Putamen (tissue), 1 donor: Measurements from ENCODE around the gene ZCCHC2.

Experiments
- DNase-seq: peaks from one replicate; pipeline ENCODE4 v3.0.0-alpha.2; 2016; ENCODE audit warnings: low spot score

Gene ZCCHC2

DNA sequence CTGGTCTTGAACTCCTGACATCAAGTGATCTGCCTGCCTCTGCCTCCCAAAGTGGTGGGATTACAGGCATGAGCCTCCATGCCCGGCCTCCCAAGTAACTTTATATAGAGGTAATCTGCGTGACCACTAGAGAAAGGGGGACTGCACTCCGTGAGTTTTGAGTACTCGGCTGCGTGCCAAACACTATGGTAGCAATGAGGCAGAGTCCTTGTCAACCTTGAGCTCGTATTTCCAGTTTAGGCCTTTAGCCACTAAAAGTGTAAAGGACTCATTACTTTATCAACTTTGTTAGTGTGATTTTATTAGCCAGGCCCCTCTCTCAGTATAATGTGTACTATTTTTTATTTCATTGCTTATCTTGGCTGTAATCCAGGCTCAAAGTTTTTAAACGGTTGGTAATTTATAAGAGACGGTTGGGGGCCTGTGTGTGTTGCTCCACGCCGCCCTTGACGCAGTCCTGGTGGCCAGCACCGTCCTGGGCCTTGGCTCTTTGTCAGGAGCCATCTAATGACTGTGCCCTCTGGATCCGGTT, 56.2 kb downstream of the ZCCHC2 start:
- no peak for DNase-seq

DNA sequence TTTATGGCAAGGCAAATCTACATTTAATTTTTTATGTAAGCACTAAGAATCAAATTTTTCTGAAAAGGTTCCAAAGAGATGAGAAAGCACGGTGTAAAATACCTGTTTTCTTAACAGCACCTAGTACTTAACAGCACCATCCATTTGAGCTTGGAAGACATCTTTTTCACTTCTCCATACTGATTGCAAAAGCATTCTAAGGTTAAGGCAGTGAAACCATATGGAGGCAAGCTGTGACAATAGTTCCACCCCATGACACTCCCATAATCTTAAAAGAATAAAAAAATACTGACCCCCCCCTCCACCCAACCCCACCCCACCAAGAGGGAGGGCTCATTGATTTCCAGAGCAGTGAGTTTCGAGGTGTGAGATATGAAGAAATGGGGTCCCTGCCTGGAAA, 60.6 kb downstream of the ZCCHC2 start:
- DNase-seq = no peak

DNA sequence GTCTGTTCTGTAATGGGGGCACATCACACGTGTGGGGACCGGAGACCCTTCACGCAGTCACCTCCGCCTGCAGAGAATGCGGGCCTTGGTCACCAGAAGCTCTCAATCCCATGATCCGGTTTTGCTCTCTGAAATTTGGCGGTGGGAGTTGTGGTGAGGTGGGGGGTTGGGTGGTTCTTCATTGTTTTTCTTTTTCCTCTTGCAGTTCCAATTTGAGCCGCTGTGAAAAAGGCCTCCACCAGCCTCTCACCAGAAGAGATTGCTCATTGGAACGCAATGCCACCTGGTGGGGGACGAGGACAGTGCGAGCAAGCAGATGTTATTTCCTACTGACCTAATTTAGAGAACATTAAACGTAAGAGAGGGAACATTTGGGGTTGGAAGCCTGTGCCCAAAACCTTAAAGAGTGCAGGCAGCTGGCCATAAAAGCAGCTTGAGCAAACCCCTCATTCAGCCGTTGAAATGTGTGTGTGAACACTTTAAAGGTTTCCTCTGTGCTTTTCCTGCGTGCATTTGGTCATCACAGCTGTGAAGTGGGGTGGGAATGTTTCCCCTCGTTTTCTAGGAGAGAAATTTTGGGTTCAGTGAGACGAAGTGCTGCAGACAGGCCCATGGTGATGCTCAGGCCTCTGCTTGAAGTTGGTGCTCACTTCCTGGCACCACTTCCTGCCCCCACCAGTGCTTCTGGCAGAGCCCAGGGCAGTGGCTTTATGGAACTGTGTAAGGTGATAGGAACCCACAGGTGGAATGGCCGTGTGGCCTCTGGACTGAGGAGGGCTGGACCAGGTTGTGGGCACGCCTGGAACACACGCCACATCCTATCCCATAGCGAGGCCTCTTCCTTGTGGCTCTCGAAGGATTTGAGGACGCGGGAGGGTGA, 61.7 kb downstream of the ZCCHC2 start:
- peak; percentile 84 for DNase-seq

DNA sequence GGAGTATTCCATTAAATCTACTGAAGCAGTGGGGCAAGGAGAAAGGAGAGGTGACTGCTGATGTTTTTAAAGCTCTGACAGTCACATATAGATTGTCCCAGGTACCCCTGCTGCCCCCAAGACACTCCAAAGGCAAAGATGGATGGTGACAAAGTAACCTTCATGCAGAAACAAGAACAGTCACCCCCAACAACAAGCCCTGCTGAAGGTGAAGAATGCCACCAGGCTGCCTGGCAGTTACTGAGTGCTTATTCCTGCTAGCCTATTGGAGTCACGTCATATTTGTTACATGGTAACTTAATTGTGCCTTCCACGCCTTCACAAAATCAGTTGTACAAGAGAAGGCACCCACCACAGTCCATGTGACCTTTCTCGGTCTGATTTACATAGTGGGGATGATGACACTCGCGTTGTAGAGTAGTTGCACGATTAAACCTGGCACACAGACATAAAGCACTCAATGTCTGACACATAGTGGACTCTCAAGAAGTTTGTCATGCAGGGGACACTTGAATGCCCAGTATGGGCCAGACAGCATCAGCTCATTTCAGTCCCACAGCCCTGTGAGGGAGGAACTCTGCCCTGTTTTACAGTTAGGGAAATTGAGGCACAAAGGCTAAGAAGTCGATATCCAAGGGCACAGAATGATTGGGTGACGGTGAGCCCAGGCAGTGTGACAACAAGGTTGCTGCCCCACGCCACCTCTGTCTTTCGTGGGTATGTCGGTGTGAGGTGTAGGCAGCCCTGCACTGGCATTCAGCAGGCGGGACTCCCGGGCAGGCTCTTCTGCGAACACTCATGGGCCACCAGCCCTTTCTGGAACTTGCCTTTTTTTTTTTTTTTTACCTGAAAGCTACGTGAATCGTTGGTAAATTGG, 62.7 kb downstream of the ZCCHC2 start:
- DNase-seq = no peak

DNA sequence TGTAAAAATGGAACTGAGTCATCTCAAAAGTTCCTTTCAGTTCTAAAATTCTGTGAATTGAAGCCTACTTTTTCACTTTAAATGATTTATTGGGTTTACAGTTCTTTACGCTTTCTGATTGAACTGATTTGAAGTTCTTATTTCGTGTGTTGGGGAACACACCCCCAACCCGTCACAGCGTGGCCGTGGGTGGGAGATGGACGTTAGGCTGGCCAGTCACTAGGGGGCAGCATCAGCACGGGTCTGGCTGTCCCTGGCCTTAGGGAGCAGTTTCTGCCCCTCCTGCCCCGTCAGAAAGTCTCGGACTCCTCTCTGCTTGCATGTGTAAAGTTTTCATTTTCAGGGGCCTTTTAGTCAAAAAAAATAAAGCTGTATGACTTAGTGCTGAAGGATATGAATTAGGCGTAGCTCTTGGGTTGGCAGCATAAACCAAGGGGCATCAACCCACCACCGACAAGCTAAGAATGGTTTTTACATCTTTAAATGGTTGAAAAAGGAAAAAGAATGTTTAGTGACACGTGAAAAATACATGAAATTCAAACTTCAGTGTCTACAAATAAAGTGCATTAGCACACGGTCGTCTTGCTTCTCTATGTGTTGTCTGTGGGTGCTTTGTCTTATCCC, 63.4 kb downstream of the ZCCHC2 start:
- DNase-seq = peak; percentile 81

DNA sequence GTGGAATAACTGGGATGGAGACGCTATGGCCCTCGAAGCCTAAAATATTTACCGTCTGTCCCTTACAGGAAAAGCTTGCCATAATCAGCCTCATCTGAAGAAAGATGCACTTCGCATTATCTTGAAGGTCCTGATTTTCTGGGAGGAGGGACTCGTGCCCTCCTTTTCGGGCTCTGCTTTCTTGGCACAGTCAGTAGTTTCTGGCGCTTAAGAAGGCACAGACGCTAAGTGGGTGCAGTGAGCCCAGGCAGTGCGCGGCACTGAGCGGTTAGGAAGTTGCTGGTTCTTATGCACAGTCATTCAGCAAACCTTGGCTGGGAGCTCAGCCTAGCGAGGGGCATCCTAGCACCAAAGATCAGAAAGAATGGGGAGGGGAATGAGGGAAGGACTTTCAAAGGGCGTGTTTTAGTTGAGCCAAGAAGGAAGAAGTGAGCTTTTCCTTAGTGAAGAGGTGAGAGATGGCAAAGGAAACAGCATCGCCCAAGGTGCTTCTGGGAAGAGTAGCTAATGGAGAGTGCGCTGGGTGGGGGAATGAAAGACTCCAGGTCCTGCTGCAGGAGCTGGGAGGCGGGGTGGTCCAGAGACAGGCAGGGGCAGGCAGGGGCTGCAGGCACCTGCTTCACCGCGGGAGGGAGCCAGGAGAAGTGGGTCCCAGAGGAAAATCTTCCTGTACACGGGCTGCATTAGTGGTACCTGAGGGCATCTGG, 64.1 kb downstream of the ZCCHC2 start:
- DNase-seq = no peak

DNA sequence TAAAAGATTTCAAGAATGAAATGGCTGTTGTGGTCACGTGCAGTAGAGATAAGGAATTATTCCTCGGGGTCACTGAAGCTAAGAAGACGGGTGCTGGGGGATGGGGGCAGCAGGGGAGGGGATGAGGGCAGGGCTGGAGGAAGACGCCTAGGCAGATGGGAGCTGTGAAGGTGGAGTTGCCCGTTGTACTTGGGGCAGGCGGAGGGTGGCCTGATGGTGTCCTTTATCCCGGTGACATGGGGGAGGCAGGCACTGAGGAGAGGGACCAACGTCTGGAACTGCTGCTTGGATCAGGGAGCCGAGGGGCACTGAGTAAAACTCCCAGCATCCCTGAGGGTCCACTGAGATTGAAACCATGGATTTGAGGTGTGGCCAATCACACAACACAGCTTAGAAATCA, 64.9 kb downstream of the ZCCHC2 start:
- DNase-seq = no peak

DNA sequence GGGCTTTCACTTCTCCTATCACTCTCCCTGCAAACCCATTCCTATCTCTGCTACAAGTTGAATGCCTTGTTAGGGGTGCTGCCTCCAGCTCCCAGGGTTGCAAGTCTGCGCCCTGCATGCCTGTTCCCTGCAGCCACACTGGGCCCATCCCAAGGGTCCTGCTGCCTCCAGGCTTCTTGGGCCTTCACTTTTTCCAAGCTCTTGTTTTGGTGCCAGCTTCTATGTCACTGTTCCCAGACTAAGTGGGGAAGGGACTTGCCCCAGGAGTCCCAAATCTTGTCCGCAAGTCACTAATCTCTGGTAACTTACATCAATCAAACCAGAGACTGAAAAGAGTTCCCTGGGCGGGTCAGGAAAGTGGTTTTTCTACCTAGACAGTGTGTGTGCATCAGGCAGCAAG, 65.4 kb downstream of the ZCCHC2 start:
- no peak for DNase-seq

DNA sequence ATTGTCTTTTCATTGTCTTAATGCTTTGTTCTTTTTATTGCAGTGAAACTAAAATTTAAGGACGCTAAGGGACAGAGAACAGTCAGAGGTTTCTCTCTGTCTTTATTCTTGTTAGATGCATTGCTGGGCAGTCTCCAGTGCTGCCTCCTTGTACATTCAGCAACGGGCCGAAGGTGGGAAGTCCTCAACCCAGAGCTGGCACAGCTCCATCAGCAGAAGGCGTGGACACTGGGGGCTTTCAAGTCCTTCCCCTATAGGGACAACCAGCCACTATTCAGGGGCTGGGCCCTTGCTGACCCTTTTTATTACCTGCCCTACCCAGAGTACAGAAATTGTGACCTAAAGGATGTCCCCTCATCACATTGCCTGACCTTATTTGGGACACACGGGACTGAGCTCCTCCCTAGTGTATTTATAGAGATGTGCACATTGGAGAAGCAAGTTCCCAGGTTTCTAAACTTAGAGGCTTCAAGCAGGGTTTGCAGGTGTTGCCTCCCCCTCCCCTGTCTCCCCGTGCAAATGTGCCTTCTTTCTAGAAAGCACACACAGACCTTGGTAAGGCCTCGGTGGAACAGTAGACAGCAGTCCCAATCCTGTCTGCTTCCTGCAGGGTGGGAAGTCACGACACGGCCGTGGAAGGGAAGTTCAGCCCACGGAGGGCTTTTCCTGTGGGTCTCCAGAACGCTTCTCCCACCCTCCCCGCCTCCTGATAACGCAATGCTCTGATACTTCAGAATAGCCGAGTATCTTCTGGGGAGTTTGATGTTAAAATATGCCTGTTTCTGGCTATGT, 68.2 kb downstream of the ZCCHC2 start:
- no peak for DNase-seq

DNA sequence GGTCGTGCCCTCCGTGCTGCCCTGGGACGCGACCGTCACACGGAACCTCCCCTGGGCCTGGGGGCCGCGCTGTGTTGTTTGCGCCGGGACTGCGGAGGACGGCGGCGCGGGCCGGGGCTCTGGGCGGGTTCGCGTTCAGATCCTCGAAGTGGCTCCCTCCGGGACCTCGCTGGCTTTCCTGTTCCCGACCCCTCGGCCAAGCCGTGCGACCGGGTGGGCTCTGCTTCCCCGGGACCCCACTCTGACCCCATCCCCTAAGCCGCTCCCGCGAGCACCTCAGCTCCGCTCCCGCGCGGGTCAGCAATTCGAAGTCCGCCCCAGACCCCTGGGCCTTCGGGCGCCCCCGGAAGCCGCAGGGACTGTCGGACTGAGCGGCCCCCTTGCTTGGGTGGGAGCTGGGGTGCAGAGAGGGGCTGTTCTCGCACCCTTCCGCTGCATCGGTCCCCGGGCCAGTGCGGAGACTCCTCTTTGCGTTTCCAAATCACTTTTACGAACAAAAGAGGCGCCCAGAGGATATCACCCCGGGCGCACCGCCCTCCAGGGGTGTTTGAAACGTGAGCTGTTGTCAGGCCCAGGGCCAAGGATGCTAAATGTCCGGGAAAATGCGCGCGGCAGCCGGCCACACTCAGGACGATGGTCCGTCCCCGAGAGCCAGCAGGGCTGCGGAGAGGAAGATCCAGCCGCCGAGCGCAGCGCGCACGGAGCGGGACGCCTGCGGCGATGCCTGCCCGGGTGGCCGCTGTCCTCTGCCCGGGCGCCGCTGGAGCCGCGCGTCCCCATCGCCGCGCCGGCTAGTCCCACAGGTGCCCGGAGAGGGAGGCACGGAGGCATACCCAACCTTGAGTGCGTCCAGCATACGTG, 73.5 kb downstream of the ZCCHC2 start:
- no peak for DNase-seq

DNA sequence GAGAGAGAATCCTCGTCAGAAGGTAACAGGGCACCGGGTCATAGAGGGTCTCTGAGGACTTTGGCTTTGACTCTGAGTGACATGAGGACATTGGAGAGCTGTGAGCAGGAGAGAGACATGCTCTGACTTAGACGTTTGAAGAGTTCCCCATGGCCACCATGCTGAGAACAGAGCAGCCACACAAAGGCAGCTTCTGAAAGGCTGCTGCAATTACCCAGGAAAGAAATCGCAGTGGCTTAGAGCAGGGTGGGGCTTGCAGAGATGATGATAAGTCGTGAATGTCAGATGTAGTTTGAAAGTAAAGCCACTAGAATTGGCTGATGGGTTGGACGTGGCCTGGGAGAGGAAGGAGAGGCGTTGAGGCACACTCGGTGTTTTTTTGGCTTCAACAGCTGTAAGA, 79.0 kb downstream of the ZCCHC2 start:
- no peak for DNase-seq

DNA sequence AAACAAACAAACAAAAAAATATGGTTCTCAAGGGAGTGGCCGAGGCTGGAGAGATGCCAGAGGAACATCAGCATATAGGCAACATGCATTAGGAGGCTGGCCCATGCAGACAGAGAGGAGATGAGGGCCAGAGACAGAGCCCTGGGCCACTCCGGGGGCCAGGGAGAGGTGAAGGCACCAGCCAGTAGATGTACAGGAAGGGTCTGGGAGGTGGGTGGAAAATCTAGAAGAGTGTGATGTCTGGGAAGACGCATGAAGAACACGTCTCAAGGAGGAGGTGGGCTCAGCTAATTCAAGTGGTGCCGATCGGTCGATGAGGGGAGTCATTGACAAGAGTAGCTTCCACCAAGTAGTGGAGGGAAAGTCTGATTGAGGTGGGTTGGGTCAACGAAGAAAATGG, 79.9 kb downstream of the ZCCHC2 start:
- no peak for DNase-seq

DNA sequence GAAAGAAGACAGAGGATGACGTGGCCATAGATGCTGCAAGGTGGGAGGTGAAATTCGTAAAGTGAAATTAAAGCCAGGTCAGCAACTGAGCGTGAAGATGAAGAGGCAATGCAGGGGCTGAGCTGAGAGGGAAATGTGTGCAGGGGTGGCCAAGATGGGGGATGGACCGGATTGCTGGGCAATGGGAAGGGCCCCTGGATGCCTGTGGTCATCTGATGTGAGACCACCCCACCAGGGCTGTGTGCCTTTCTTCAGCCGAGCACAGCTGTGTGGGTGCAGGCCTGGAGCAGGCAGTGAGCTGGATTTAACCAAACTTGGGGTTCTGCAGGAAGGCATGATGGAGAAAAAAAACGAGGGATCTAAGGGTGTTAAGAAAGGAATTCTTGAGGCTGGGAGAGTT, 80.4 kb downstream of the ZCCHC2 start:
- DNase-seq = no peak

DNA sequence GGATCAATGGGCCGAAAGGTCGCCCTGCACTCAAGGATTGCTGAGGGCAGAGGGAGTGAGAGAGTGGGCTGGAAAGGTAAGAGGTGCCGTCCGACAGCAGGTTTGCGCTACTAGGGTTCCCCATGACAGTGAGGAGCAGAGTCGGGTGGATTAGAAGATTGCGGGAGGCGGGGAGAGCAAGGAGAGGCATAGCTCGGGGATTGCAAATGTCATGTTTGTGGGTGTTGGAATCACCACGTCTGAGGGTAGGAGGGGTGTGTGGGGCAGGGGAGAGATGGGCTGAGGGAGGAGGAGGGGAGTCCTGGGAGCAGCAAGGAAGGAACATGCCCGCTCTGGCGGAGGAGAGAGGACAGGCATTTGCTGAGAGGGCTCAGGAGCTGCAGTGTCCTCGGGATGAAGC, 81.2 kb downstream of the ZCCHC2 start:
- no peak for DNase-seq

DNA sequence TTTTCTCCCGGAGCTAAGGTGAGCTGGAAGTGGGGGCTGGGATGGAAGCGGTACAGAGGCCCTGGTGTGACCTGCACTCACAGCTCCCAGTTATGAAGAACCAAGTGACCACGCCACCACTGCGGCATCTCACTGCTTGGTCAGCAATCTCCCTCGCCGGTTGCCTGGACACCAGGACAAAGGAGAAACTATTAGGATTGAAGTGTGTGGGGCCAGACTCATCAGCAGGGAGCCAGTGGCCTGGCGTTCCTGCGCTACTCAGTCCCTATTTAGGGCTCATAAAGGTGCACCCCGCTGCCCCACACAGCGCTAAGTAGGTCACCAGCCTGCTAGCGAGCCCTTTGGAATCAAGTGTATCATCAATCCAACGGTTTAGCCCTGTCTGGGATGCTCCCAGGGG, 82.9 kb downstream of the ZCCHC2 start:
- DNase-seq = no peak

DNA sequence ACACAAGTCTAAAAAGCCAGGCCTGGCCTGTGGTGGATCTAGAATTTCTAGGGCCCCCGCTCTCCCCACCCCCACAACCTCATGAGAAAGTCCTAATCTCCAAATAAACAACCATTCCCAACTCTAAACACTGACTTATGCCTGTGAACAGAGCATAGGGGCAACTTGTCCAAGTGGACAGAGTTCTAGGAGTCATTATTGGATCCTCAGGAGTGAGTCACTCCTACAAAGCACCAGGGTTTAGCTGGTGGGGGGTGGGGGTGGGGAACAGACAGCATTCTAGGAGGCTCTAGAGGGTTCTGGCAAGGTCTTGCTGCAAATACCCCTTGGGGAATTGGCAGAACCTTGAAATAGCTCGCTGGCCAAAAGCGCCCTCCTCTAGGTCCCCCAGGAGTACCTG, 83.3 kb downstream of the ZCCHC2 start:
- DNase-seq = no peak

DNA sequence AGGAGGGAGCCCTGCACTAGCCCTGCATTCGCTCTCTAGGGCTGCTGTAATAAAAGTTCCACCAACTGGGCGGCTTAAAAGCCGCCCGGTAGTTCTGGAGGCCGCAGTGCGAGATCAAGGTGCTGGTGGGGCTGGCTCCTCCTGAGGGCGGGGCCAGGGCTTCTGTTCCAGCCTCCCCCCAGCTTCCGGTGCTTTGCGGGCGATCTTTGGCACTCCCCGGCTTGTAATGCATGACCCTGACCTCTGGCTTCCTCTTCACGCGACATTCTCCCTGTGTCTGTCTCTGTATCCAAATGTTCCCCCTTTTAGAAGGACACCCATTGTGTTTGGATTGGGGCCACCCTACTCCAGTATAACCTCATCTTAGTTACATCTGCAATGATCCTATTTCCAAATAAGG, 84.5 kb downstream of the ZCCHC2 start:
- no peak for DNase-seq

DNA sequence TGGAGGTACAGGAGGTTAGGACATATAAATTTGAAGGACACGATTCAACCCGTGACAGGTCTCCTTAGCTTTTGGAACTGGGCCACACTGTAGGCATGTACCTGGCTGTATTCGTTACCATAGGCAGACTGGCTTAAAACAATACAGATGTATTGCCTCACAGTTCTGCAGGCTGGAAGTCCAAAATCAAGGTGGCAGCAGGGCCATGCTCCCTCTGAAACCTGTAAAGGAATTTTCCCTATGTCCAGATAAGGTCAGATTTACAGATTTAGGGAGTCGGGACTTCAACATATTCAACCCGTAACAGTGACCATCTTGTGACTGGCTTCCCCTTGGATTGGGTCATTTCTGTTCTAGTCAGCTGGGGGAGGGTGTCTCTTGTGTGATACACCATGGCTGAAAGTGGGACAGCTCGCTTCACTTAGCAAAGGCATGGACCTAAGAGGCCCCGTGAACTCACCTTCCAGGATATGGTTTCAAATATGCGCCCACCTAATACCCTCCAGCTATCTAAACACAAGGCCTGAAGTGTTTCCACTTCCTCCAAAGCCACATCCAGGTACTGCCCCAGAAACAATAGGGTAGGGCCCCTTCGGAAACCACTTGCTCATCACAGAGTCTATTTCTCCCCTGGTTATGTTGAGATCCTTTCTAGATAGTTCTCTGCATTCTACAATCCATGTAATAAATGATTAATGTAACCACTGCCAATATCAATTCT, 85.0 kb downstream of the ZCCHC2 start:
- no peak for DNase-seq

DNA sequence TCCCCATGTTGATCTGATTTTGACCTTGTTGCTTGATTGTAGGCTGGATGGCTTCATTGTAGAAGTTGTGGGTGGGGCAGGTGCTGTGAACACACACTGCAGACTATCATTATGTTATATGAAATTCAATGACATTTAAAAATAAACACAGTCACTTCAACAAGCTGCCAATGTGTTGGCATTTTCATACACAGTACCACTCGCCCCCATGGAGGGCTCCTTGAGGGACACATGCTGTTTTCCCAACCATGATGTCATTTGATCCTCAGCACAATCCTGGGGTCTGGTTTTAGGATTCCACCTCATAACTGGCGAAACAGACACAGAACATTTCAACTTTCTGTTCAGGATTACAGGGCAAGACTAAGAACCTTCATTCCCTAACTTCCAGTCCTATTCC, 86.9 kb downstream of the ZCCHC2 start:
- DNase-seq = no peak

DNA sequence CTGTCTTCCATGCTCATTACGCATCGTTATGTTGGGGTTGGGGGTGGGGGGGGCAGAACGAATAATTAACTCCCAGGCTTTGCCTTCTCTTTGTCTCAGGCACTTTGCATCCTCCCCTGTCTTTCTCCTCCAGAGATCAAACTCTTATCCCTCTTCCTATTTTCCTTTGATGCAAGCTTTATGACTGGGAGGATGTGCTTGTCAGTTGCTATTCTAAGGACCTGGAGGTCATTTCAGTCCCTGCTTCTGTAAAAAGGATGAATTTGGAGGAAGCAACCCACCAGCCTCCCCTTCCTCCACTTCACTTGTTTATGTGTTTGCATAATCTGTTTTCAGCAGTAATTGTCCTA, 87.5 kb downstream of the ZCCHC2 start:
- peak; percentile 49 for DNase-seq
